HG03135 (cell line): ENCODE measurements around the gene TIAM2.
"Not testable (repeated sequence)": the region's sequence is repeated elsewhere in the genome, so short reads cannot be mapped to it uniquely, and the experiment has no call there.

ENCODE experiments used
- ATAC-seq: cut with Tn5 transposase; IDR thresholded peaks from one replicate; pipeline ENCODE4 v1.9.1; 2021; ENCODE audit warnings: mild to moderate bottlenecking, moderate library complexity; ENCODE audit not compliant: unreplicated experiment

Gene TIAM2

DNA sequence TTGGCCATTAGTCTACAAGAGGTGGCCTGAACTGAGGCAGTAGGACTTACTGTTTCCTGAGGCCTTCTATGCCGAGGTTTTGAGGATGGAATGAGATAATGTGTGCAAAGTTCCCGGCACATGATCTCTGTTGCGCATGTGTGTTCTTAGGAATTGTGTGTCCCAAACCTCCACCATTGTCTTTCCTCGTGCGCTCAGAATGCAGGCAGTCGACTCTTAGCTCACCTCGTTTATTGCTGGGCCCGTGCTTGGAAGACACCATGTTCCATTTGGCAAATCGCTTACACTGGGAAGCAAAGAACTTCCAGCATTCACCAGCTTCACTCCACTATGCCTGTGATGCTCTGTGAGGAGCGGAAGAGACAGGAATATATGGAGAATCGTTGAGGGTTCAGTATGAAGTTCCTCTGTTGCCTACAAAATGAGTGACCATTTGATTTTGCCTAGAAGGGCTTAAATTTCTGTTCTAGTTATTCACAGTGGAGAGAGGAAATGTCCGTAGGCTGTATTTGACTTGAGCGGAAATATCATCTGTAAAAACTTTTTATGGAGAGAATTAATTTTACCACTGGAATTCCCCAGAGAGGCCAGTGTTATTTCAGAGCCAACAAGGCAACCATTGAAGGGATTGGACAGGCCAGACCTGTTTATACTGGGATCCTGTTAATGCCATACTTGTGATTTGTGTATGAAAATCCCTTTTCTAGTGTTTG, 193.0 kb downstream of the TIAM2 start:
- ATAC-seq: no peak

GRCh38 chr6:155188707-155189496, 193.8 kb downstream of the TIAM2 start:
- no peak for ATAC-seq

DNA sequence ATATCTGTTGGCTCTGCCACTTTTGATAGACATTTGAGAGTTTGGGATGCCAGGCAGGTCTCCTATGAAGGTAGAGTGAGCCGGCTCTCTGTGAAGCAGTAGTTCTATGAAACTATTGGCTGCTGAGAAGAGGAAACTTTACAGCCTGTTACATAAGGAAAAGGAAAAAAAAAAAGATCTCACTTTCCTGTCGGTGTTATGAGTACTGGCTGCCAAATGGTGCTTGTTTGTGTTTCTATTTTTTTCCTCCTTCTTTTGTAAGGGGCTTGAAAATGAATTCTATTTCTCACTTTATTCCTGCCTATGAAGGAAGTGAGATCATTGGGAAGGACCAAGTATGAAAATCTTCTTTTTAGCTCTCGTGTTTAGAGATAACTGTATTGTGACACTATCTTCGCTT, 195.6 kb downstream of the TIAM2 start:
- no peak for ATAC-seq

- no peak for ATAC-seq
Measured at GRCh38 chr6:155193526-155193925, 198.4 kb downstream of the TIAM2 start.

DNA sequence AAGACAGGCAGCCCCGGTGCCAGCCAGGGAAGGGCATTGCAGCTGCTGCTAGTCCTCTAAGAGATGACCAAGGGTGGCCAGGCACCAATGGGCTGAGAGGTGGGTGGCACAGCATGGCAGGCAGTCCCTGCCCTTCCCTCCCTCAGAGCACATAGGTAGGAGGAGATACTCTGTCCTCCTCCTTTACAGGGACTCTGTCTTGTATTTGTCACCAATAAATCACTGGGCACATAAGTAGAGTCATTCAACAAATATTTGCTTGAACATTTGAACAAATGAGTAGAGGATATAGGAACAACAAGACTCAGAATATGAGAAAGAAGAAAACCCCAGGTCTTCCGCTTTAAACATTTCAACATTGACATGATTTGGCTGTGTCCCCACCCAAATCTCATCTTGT, 199.3 kb downstream of the TIAM2 start:
- ATAC-seq: no peak

GRCh38 chr6:155195903-155196302, 200.8 kb downstream of the TIAM2 start:
- no peak for ATAC-seq

DNA sequence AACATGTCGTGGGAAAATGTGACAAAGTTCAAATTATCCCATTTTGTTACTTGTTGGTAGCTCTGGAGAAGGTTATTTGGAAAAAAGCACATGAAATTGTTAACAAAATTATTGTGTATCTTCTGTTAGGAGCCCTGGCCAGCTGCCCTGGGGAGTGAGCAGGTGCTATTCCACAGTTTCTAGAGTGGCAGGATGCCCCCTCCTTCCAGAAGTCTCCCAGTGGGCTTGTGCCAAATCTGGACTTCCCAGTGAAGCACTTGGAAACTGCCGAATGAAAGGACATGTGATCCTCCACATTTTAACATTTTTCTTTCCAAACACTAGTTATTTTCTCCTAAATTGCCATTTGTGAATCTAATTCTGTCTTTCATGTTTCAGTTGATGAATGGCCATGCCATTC, 201.8 kb downstream of the TIAM2 start:
- no peak for ATAC-seq

GRCh38 chr6:155197932-155198331, 202.8 kb downstream of the TIAM2 start:
- ATAC-seq: no peak

DNA sequence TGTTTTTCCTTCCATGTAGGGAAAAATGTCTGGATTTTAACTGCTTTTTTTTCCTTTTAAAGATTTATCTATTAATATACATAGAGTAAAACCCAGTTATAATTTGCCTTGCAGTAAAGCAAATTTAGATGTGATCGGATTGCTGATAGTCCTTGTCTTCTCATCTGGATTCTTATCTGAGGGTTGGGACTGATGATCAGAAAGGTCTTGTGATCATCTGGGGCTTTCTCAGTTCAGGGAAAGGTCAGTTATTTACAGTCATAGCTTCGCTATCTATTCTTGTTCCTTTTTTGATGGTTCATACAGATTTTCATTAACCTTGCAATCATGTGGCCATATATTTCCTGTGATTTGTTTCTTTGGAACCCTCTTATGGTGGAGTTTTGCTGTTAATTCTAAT, 204.9 kb downstream of the TIAM2 start:
- ATAC-seq: peak; percentile 62

GRCh38 chr6:155201461-155202226, 206.5 kb downstream of the TIAM2 start:
- ATAC-seq: no peak

DNA sequence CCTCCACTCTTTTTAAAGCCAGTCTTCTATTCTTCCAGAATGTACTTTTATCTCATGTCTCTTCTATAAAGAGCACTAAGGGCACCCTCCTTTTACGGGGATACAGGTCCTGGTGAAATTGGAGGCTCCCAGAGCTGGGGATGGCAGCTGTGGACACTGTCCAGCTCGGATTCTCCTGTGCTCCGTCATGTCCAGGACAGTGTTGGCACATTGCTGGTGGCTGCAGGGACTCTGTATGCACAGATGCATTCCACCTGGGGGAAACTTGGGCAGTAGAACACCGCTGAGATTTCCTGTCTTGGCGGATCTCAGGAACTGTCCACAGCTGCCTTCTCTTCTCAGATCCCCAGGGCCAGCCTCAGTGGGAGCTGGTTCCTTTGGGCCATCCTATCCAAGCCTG, 212.1 kb downstream of the TIAM2 start:
- no peak for ATAC-seq

DNA sequence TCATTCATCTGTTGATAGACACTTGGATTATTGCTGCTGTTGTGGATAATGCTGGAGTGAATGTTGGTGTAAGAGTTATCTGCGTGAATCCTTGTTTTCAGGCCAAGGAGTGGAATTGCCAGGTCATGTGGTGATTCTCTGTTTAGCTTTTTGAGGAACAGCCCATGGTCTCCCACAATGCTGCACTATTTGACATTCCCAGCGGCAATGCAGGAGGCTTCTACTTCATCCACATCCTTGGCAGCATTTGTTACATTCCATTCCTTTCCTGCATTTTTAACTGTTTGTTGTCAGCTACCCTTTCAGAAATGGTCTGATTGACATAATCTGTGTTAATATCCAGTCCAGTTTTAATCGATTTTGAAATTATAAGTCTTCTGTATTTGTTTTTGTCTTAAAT, 217.0 kb downstream of the TIAM2 start:
- ATAC-seq: no peak

GRCh38 chr6:155212616-155213380, 217.7 kb downstream of the TIAM2 start:
- ATAC-seq: no peak

DNA sequence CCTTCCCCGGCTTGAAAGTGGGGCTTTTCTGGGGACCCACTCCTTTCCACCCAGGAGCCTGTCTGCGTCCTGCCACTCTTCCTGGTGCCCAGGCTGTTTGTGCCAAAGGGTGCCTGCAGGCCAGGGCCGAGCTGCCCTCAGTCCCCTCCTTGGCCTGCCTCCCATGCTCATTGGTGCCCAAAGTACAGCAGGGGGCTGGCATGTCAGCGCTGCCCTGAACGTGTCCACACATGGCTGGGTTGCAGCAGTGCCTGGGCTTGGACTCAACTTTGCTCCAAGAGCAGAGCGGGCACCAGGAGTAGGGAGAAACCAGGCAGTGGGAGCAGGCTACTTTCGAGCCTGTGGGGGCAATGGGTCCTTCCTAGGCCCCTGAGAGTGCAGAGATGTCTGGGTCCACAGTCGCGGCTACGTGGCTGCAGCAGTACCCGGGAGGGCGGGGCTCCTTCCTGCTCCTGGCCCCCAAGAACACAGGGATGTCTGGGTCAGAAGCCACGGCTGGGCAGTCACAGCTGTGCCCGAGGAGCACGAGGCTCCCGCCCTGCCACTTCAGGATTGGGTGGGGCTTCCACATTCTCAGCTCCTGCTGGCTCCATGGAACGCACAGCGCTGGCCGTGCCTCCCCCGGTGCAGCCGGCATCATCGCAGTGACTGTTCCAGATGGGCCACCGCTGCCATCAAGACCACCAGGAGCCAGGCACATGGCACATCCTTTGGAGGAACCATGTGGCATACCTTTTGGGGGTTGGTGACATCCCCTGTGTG, 218.7 kb downstream of the TIAM2 start:
- no peak for ATAC-seq

GRCh38 chr6:155215906-155216305, 220.8 kb downstream of the TIAM2 start:
- no peak for ATAC-seq

- no peak for ATAC-seq
Measured at GRCh38 chr6:155216312-155217046, 221.4 kb downstream of the TIAM2 start.

DNA sequence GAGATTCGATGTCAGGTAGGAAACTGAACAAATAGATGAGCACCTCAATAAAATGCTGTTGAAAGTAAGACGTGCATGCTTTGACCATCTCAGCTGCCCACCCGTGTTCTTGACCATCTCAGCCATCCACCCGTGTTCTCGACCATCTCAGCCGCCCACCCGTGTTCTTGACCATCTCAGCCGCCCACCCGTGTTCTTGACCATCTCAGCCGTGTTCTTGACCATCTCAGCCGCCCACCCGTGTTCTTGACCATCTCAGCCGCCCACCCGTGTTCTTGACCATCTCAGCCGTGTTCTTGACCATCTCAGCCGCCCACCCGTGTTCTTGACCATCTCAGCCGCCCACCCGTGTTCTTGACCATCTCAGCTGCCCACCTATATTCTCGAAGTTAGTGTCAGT, 223.6 kb downstream of the TIAM2 start:
- ATAC-seq: not testable (repeated sequence)

DNA sequence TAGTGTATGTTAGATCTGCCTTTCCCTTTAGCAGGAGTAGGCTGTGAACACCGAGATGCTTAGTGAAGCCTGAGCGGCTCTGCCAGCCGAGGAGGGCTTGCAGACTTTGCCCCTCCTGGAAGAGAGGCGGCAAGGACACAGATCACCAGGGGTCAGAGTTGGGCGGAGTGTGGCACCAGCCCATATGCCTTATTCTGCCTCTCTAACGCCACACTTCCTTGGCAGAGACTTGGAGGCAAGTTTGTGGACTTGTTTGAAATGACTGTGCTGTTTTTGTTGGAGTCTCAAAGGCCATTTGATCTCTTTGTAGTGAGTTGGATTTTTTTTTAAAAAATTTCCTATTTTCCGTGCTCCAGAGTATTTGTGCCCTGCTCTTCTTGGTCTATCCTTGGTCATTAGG, 224.2 kb downstream of the TIAM2 start:
- no peak for ATAC-seq

- ATAC-seq: no peak
Measured at GRCh38 chr6:155219858-155220301, 224.8 kb downstream of the TIAM2 start.
